Gastrocnemius medialis (tissue), 4 donors: ENCODE measurements around the gene IRAK1. TPM values are rescaled to one million over a fixed set of nuclear protein-coding genes. Genes with fewer than 3 reads are reported as not detected.

Experiments
- ATAC-seq, 2 donors: fragments of 150-250 bp; one replicate each; pipeline ENCODE4 v1.9.1; 2016
- DNase-seq, 2 donors: peaks; one replicate each; pipeline ENCODE4 v3.0.0-alpha.2; 2019
- H3K27ac ChIP-seq, 4 donors: fragments of 200-600 bp; sonication (generic); 1 replicate in 1 of 4; 2 replicates in 3 of 4; pipeline ENCODE4 v1.5.1; 2016 to 2018; ENCODE audit warnings: mild to moderate bottlenecking in 2 of 4, moderate library complexity in 1 of 4
- H3K27me3 ChIP-seq, 3 donors: fragments of 200-600 bp; sonication (generic) in 2 of 3; 1 replicate in 1 of 3; 2 replicates in 2 of 3; pipeline versions ENCODE4 v1.5.1 to v1.6.0; 2016 to 2019; ENCODE audit warnings: mild to moderate bottlenecking in 1 of 3, moderate library complexity in 1 of 3
- H3K36me3 ChIP-seq, 2 donors: fragments of 200-600 bp; sonication (generic) in 1 of 2; one replicate each; pipeline ENCODE4 v1.5.1; 2017 to 2018
- H3K4me1 ChIP-seq, 2 donors: fragments of 200-600 bp; sonication (generic) in 1 of 2; one replicate each; pipeline ENCODE4 v1.5.1; 2016 to 2017; ENCODE audit warnings: mild to moderate bottlenecking in 2 of 2
- H3K4me3 ChIP-seq, 4 donors: fragments of 200-600 bp; sonication (generic) in 3 of 4; 1 replicate in 1 of 4; 2 replicates in 3 of 4; pipeline ENCODE4 v1.5.1; 2016 to 2019; ENCODE audit warnings: mild to moderate bottlenecking in 2 of 4
- H3K9me3 ChIP-seq, 3 donors: fragments of 200-600 bp; sonication (generic) in 2 of 3; 1 replicate in 1 of 3; 2 replicates in 2 of 3; pipeline ENCODE4 v1.5.1; 2016 to 2019
- POLR2A ChIP-seq, 2 donors: fragments of 450-650 bp; IDR thresholded peaks; one replicate each; pipeline ENCODE4 v1.6.1; 2017; ENCODE audit warnings: antibody characterized with exemption in 2 of 2, mild to moderate bottlenecking in 2 of 2, moderate library complexity in 2 of 2
- in situ Hi-C, 4 donors: fragments of 200-750 bp; cut with MboI; loops; one replicate each; pipeline versions ENCODE4 v1.15.0 to v1.8.0; 2017; ENCODE audit warnings: low sequenced_read_pairs in 4 of 4
- intact Hi-C: fragments of 100-400 bp; cut with DNase I; formaldehyde crosslinking; loops from one replicate; pipeline ENCODE4 v1.15.1; 2023; ENCODE audit warnings: low total_unique reads
- total RNA-seq, 4 donors: library from RNA; depleted of rRNA; stranded (reverse); fragments of >200 nt; gene quantifications; one replicate each; pipeline versions ENCODE4 v1.1.0 to v1.2.3, GENCODE V29; 2016
- TF ChIP-seq, protein P1 (sequence below), 5 experiments: fragments of 450-650 bp in 3 of 5; fragments of 200-600 bp in 2 of 5; sonication (generic) in 2 of 5; IDR thresholded peaks in 4 of 5; conservative IDR thresholded peaks in 1 of 5; 1 replicate in 4 of 5; 2 replicates in 1 of 5; pipeline ENCODE4 v1.5.1; 2016 to 2019; ENCODE audit warnings: antibody characterized with exemption in 5 of 5, mild to moderate bottlenecking in 3 of 5, moderate library complexity in 3 of 5

Gene IRAK1
- total RNA-seq, 4 donors from 2014 or later, result 73.9 to 157 (median 115) TPM

DNA sequence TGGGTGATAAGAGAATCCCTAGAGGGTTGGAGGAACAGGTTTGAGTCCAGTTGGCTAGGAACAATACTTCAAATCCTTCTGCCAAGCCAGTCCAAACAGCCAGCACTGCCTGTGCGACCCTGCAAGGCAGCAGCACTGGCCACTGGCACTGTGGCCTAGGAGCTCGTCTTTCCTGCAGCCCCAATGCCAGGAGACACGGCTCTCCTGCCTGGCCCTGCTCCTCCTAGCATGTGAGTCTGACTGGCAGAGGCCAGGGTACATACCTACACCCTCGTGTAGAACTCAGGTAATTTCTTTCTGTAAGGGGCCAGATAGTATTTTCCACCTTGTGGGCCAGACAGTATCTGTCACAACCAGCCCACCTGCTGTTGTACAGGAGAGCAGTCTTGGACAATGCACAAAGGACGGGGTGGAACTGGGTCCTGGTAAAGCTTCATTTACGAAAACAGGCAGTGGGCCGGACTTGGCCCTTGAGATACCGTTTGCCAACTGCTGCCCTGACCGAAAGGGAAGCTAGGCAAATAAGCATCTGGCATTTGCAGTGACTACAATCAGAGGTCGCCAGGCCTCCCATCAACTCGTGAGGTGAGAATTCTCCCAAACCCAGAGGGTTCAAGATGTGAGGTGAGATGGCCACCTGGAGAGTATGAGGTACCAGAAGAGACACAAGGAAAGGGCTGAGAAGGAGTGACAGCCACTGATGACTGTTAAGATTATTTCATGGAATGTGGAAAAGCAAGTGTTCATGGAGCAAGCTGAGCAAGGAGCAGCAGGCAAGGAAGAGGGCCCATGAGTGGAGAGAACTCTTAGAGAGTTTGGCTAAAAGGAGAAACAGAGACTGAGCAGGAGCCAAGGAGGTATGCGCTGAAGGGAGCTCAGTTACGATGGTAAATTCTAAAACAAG is 29.8 kb upstream of the IRAK1 start:
- ATAC-seq, result peak; percentile 84 to 85
- no peaks in the 10 kb centered on the region for H3K27me3 ChIP-seq
- H3K36me3 ChIP-seq, result no peaks in the 10 kb centered on the region
- TF ChIP-seq, protein P1, sequence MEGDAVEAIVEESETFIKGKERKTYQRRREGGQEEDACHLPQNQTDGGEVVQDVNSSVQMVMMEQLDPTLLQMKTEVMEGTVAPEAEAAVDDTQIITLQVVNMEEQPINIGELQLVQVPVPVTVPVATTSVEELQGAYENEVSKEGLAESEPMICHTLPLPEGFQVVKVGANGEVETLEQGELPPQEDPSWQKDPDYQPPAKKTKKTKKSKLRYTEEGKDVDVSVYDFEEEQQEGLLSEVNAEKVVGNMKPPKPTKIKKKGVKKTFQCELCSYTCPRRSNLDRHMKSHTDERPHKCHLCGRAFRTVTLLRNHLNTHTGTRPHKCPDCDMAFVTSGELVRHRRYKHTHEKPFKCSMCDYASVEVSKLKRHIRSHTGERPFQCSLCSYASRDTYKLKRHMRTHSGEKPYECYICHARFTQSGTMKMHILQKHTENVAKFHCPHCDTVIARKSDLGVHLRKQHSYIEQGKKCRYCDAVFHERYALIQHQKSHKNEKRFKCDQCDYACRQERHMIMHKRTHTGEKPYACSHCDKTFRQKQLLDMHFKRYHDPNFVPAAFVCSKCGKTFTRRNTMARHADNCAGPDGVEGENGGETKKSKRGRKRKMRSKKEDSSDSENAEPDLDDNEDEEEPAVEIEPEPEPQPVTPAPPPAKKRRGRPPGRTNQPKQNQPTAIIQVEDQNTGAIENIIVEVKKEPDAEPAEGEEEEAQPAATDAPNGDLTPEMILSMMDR (IDR thresholded peaks at IDR 0.05 in 4 of 5, conservative IDR thresholded peaks at IDR 0.05 in 1 of 5), result no peak
- TF ChIP-seq POLR2A (IDR thresholded peaks at IDR 0.05), result peak; percentile 15 to 31
- intact Hi-C loops (loop anchor here (1.0 to 10.0 kb wide), 5 partner anchors 31 to 345 kb away; partner anchors contain the start of genes ARHGAP4, IRAK1 and MECP2), in situ Hi-C loops (loop anchor here in 1 of 4 donors (5.0 to 25.0 kb wide), 2 partner anchors 37 to 87 kb away; partner anchors contain the start of genes HCFC1 and TMEM187)
- peak overlapping the region in 1 of 4 donors; percentile 36 for H3K4me3 ChIP-seq
- no peaks in the 10 kb centered on the region for H3K9me3 ChIP-seq
- DNase-seq, result peak; percentile 68 to 84
- H3K4me1 ChIP-seq, result peaks cover 55 to 58% of the 10 kb centered on the region in 2 donors
- peak overlapping the region; percentile 82 to 89 (median 88) for H3K27ac ChIP-seq

DNA sequence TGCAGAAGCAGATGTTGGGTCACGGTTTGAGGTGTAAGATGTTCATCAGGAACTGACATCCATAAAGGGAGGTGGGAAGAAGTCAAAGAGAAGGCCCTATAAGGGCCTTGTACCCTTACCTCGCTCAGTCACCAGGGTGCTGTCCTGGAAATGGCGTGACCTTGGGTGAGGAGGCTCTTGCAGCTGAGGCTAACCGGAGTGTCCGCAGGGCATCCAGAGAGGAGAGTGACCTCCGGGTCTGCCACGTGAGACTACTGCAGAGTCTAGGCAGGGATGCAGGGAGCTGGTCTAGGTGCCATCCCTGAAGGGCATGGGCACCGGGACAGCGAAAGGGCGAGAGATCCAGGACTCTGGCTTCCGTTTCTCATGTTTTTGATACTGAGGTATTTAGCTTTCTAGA is 28.7 kb upstream of the IRAK1 start:
- DNase-seq, result no peak
- Histone ChIP-seq H3K27ac (peak overlapping the region; percentile 82 to 89 (median 88)), H3K27me3 (no peaks in the 10 kb centered on the region), H3K4me1 (peaks cover 62 to 67% of the 10 kb centered on the region in 2 donors), H3K36me3 (no peaks in the 10 kb centered on the region), H3K9me3 (no peaks in the 10 kb centered on the region), H3K4me3 (no peak overlapping the region)
- TF ChIP-seq POLR2A (IDR thresholded peaks at IDR 0.05), result no peak
- TF ChIP-seq, protein P1 (IDR thresholded peaks at IDR 0.05 in 4 of 5, conservative IDR thresholded peaks at IDR 0.05 in 1 of 5), result no peak
- intact Hi-C loops (loop anchor here (2.0 to 10.0 kb wide), 3 partner anchors 30 to 344 kb away; partner anchors contain the start of genes ARHGAP4 and IRAK1), in situ Hi-C loops (no loop called here)
- ATAC-seq, result no peak

DNA sequence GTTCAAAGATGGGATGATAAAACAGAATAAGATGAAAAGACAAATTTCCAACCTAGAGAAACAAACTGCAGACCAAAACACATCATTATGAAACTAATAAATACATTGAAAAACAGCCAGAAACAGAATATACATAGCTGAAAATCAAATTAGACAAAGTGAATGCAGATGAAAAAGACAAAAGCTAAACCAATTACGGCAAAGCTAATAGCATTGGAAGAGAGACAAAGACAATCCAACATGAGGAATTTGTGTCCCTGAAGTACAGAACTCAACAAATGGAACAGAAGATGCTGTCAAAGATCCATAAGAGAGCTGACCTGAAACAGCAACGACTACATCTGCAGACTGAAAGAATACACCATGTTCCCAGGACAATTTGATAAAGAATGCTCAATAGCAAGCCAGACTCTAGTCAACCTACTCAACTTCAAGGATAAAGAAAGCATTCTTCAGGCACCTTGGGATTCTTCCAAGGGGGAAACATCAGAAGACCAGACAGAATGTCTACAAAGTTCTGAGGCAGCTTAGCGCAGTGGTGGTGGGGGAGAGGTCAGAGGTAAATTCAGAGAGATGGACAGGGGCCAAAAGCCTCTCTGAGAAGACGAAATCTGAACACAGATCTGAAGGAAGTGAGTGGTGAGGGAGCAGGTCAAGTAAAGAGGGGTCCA is 27.4 kb upstream of the IRAK1 start:
- H3K9me3 ChIP-seq, result no peaks in the 10 kb centered on the region
- intact Hi-C loops, result loop anchor here (2.0 to 10.0 kb wide), 3 partner anchors 76 to 342 kb away; partner anchors contain the start of genes ARHGAP4 and HCFC1
- no peaks in the 10 kb centered on the region for H3K27me3 ChIP-seq

More for the DNA sequence above, 27.4 kb upstream of the IRAK1 start:
- Histone ChIP-seq H3K4me1 (peaks cover 72 to 80% of the 10 kb centered on the region in 2 donors), H3K27ac (peak overlapping the region; percentile 82 to 89 (median 88)), H3K36me3 (no peaks in the 10 kb centered on the region), H3K4me3 (no peak overlapping the region)
- TF ChIP-seq, protein P1 (IDR thresholded peaks at IDR 0.05 in 4 of 5, conservative IDR thresholded peaks at IDR 0.05 in 1 of 5), result no peak
- no peak for TF ChIP-seq POLR2A (IDR thresholded peaks at IDR 0.05)
- in situ Hi-C loops, result no loop called here
- ATAC-seq (no peak), DNase-seq (no peak)
